Measurements from ENCODE around the gene GPX1. TPM values are rescaled to one million over a fixed set of nuclear protein-coding genes. Genes with fewer than 3 reads are reported as not detected.

The GPX1 gene
- total RNA-seq, 1 donor, result 183 TPM

DNA sequence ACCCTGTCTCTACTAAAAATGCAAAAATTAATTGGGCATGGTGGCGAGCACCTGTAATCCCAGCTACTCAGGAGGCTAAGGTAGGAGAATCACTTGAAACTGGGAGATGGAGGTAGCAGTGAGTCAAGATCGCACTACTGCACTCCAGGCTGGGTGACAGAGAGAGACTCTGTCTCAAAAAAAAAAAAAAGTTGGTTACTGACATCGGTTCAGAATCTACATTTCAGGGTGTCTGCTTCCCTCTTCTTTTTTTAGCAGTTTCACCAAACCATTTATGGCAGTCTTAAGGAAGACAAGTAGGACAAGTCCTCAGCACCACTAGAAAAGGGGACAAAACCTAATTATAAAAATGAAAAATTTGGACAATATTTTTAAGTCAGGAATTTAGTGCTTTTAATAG, 15.0 kb downstream of the GPX1 start:
- H4K20me1 ChIP-seq (ENCODE audit: insufficient read depth, low read length), result peaks cover 3% of the 10 kb centered on the region
- no peak overlapping the region for H3K4me2 ChIP-seq (ENCODE audit: insufficient read depth, low read length)
- DNase-seq (ENCODE audit: insufficient read length, low spot score, missing footprints), result no peak
- peaks cover 28% of the 10 kb centered on the region for H3K4me1 ChIP-seq (ENCODE audit: insufficient read depth, low read length)
- TF ChIP-seq, protein P1, sequence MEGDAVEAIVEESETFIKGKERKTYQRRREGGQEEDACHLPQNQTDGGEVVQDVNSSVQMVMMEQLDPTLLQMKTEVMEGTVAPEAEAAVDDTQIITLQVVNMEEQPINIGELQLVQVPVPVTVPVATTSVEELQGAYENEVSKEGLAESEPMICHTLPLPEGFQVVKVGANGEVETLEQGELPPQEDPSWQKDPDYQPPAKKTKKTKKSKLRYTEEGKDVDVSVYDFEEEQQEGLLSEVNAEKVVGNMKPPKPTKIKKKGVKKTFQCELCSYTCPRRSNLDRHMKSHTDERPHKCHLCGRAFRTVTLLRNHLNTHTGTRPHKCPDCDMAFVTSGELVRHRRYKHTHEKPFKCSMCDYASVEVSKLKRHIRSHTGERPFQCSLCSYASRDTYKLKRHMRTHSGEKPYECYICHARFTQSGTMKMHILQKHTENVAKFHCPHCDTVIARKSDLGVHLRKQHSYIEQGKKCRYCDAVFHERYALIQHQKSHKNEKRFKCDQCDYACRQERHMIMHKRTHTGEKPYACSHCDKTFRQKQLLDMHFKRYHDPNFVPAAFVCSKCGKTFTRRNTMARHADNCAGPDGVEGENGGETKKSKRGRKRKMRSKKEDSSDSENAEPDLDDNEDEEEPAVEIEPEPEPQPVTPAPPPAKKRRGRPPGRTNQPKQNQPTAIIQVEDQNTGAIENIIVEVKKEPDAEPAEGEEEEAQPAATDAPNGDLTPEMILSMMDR (IDR thresholded peaks at IDR 0.05; ENCODE audit: extremely low read depth, low read depth, low read length), result no peak
- no peaks in the 10 kb centered on the region for H3K27me3 ChIP-seq (ENCODE audit: insufficient read depth, low read length)
- peaks cover 29% of the 10 kb centered on the region for H3K79me2 ChIP-seq (ENCODE audit: insufficient read depth, low read length)
- no peaks in the 10 kb centered on the region for H3K36me3 ChIP-seq (ENCODE audit: insufficient read depth, low read length)
- H3K9me3 ChIP-seq (ENCODE audit: low read depth, low read length), result no peaks in the 10 kb centered on the region
- no peak overlapping the region for H3K4me3 ChIP-seq (ENCODE audit: insufficient read depth, low read length)
- no peak overlapping the region for H3K27ac ChIP-seq (ENCODE audit: low read depth, low read length)
- H2AFZ ChIP-seq (ENCODE audit: low read length), result no peak overlapping the region

DNA sequence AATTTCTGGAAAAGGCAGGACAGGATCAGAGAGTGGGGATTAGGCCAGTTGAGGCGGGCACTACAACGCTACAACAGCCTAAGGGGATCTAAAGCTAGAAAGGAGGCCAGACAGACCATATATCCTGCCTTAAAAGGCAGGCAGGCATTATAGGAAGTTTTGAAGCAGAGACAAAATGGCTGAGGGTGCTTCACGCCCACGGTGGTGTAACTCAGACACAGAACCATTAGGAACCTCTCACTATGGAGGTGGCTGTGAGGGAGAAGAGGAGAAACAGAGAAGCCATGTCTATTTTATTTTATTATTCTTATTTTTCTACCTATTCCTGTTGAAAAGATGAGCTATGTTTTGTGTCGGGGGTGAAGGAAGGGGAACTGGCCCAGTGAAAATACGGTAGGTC, 16.2 kb downstream of the GPX1 start:
- H3K4me1 ChIP-seq (ENCODE audit: insufficient read depth, low read length), result peaks cover 28% of the 10 kb centered on the region
- no peaks in the 10 kb centered on the region for H3K9me3 ChIP-seq (ENCODE audit: low read depth, low read length)
- H3K4me2 ChIP-seq (ENCODE audit: insufficient read depth, low read length), result no peak overlapping the region
- H3K79me2 ChIP-seq (ENCODE audit: insufficient read depth, low read length), result peaks cover 40% of the 10 kb centered on the region
- no peak for DNase-seq (ENCODE audit: insufficient read length, low spot score, missing footprints)
- peaks cover 7% of the 10 kb centered on the region for H4K20me1 ChIP-seq (ENCODE audit: insufficient read depth, low read length)
- peak overlapping the region; percentile 20 for H2AFZ ChIP-seq (ENCODE audit: low read length)
- no peak overlapping the region for H3K27ac ChIP-seq (ENCODE audit: low read depth, low read length)
- TF ChIP-seq, protein P1 (IDR thresholded peaks at IDR 0.05; ENCODE audit: extremely low read depth, low read depth, low read length), result no peak
- H3K4me3 ChIP-seq (ENCODE audit: insufficient read depth, low read length), result no peak overlapping the region
- no peaks in the 10 kb centered on the region for H3K27me3 ChIP-seq (ENCODE audit: insufficient read depth, low read length)
- peaks cover 3% of the 10 kb centered on the region for H3K36me3 ChIP-seq (ENCODE audit: insufficient read depth, low read length)

DNA sequence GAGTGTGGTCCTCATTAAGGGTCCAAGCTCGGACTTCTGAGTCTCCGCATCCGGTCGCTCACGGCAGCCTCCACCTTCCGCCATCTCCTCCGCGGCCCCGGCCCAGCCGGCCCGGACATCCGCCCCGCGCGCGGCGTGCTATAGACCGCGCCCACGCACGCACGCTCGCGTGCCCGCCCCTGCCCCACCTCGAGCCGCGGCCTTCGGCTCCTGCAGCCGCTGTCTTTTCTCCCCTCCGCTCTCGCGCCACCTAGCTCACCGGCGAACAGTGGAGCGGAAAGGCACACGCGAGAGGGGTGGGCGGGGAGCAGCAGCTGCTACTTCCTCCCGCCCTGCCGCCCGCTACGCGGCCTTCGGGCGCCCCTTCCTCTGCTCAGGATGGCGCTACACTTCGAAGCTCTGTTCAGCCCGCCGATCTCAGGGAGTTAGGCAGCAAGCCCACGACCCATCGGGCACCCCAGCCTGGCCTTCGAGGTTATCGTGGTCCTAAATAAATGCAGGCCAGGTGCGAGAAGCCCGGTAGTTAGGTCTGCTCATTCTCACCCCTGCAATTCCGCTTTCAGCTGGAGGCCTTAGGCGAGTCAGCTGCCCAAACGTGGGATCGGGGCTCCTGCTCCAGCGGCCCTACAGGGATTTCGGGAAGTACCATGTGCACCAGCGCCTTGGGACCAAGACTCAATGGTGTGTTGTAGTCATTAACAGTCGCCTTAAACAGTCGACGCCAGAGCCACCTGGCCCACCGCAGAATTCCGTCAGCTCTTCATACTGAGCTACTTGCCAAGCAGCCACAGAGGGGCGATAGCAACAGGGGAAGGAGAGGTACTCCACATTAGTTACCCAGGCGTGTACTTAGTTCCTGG, 18.0 kb downstream of the GPX1 start, which contains the start of gene USP4:
Gene USP4 (minus strand): TSS at position 113 of the 860 bp plus-strand sequence. CDS start 29 bp downstream, at position 84.
- TF ChIP-seq, protein P1 (IDR thresholded peaks at IDR 0.05; ENCODE audit: extremely low read depth, low read depth, low read length), result peak; percentile 61
- Histone ChIP-seq H2AFZ (ENCODE audit: low read length) (peak within 1 kb of the TSS; percentile 78), H3K4me3 (ENCODE audit: insufficient read depth, low read length) (peak within 1 kb of the TSS; percentile 90), H3K9me3 (ENCODE audit: low read depth, low read length) (no peaks in the 10 kb centered on the region), H3K4me1 (ENCODE audit: insufficient read depth, low read length) (peaks cover 18% of the 10 kb centered on the region), H3K36me3 (ENCODE audit: insufficient read depth, low read length) (peaks cover 11% of the 10 kb centered on the region), H3K27ac (ENCODE audit: low read depth, low read length) (peak within 1 kb of the TSS; percentile 82), H3K4me2 (ENCODE audit: insufficient read depth, low read length) (peak within 1 kb of the TSS; percentile 99), H3K79me2 (ENCODE audit: insufficient read depth, low read length) (peaks cover 55% of the 10 kb centered on the region), H3K27me3 (ENCODE audit: insufficient read depth, low read length) (no peaks in the 10 kb centered on the region), H4K20me1 (ENCODE audit: insufficient read depth, low read length) (peaks cover 10% of the 10 kb centered on the region)
- peak; percentile 94 for DNase-seq (ENCODE audit: insufficient read length, low spot score, missing footprints)

- H3K4me2 ChIP-seq (ENCODE audit: insufficient read depth, low read length), result peak overlapping the region; percentile 99
- H3K36me3 ChIP-seq (ENCODE audit: insufficient read depth, low read length), result peaks cover 17% of the 10 kb centered on the region
- H4K20me1 ChIP-seq (ENCODE audit: insufficient read depth, low read length), result peaks cover 10% of the 10 kb centered on the region
- peak overlapping the region; percentile 90 for H3K4me3 ChIP-seq (ENCODE audit: insufficient read depth, low read length)
- no peak for DNase-seq (ENCODE audit: insufficient read length, low spot score, missing footprints)
- TF ChIP-seq, protein P1 (IDR thresholded peaks at IDR 0.05; ENCODE audit: extremely low read depth, low read depth, low read length), result no peak
- H3K79me2 ChIP-seq (ENCODE audit: insufficient read depth, low read length), result peaks cover 58% of the 10 kb centered on the region
- H2AFZ ChIP-seq (ENCODE audit: low read length), result peak overlapping the region; percentile 78
- H3K27me3 ChIP-seq (ENCODE audit: insufficient read depth, low read length), result no peaks in the 10 kb centered on the region
- peak overlapping the region; percentile 82 for H3K27ac ChIP-seq (ENCODE audit: low read depth, low read length)
- H3K4me1 ChIP-seq (ENCODE audit: insufficient read depth, low read length), result peaks cover 15% of the 10 kb centered on the region
- H3K9me3 ChIP-seq (ENCODE audit: low read depth, low read length), result no peaks in the 10 kb centered on the region
Measured at GRCh38 chr3:49339581-49339940, 18.6 kb downstream of the GPX1 start.
